GM19043 (cell line): Measurements from ENCODE around the gene SMOC1.

Experiments
- ATAC-seq: cut with Tn5 transposase; IDR thresholded peaks from one replicate; pipeline ENCODE4 v1.9.1; 2021; ENCODE audit warnings: low read depth; ENCODE audit not compliant: unreplicated experiment

The SMOC1 gene

DNA sequence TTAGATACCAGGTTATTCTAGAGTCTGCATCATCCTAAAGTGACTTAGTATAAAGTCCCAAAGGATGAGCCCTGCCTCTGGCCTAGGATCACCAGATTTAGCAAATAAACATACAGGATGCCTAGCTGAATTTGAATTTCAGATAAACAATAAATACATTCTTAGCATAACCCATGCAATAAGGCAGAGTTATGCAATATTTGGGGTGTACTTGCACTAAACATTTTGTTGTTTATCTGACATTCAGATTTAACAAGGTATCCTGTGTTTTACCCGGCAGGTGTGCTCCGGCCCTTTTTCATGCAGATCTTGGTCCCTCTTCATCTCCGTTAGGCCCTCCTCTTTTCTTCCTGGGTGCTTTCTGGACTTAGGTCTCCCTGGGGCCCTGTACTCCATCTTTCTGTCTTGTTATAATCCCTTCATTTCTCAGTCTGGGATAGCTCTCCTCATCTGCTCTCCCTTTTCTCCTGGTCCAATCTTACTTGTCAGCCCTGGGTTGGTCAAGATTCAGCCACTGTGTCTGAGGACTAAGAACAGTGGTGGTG lies 18.1 kb upstream of the SMOC1 start:
- no peak for ATAC-seq

DNA sequence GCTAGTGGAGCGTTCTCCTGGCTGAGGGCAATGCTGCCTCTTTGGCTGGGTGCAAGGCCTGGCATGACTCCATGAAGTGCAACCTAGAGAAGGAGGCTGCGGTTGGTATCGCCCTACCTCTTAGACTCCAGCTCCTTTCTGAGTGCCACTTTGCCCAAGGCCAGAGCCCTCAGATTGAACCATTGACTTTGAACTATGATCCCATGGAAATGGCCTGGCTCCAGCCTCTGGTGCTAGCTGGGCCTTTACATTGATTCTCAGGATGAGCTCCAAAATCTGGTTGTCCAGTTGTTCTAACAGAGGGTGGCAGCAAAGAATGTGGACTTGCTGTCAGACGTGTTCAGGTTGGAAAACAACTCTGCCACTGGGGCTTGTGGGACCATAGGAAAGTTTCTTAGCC lies 16.1 kb upstream of the SMOC1 start:
- no peak for ATAC-seq

DNA sequence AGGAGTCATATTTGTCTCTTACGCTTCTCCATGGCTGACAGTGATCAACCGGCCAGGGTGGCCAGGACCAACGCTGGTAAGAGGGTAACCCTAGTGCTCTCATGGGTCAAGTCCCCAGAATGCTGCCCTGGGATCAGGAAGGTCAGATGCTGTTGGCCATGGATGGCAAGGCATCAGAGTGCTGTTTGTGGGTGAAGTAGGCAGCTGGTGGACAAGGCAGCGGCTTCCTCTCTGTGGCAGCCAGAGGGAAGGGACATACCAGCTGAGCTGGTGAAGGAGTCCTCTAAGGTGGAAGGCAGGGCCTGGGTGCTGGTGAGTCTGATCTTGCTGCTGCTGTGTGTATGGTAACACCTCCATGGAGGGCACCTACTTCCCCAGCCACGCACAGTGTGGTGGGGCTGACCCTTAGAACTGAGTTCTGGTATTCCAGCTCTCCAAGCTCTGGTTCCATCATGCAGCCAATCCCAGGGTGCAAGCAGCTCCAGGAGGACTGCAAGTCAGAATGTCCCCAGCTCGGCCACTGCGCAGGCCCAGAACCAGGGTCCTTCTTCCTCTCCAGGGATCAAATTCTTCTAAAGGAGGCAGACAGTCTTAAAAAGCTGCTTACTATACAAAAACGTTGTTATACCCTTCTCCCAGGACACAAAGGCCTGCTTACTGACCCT lies 13.4 kb upstream of the SMOC1 start:
- ATAC-seq = no peak

DNA sequence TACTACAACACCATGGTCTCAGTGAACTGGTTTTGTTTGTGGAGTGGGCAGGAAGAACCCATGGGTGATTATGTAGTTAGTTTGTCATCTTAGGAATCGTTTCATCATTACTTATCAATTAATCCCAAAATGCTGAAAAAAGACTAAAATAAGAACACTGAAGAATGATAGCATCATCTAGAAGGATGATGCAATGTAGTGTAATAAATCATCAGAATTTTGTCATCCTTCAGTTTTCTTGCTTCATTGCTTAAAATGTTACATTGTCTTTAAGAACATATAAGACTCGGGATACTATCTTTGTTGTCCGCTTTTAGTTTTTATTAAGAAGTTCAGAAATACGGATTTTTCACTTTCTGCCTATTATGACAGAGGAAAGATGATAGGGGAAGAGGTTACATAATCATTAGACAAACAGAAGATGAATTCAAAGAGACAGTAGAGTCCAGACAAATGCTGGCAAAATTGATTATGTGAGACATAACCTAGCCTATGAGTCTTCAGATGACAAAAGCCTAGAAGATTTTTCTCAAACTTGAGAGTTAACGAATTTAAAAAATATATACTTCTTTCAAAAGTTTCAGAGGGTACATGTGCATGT lies 10.8 kb upstream of the SMOC1 start:
- ATAC-seq = no peak

DNA sequence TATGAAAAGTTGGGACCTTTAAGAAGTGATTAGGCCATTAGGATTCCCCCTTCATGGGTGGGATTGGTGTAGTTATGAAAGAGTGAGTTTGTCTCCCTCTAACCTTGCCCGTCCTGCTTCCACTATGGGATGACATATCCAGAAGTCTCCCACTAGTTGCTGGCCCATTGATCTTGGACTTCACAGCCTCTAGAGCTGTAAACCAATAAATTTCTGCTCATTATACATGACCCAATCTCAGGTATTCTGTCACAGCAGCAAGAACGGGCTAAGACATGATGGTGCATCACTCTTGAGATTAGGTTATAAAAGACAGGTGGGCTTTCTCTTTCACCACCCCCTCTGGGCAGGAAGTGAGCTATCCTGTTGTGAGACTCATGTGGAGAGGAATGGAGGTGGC lies 8.6 kb upstream of the SMOC1 start:
- ATAC-seq = no peak

DNA sequence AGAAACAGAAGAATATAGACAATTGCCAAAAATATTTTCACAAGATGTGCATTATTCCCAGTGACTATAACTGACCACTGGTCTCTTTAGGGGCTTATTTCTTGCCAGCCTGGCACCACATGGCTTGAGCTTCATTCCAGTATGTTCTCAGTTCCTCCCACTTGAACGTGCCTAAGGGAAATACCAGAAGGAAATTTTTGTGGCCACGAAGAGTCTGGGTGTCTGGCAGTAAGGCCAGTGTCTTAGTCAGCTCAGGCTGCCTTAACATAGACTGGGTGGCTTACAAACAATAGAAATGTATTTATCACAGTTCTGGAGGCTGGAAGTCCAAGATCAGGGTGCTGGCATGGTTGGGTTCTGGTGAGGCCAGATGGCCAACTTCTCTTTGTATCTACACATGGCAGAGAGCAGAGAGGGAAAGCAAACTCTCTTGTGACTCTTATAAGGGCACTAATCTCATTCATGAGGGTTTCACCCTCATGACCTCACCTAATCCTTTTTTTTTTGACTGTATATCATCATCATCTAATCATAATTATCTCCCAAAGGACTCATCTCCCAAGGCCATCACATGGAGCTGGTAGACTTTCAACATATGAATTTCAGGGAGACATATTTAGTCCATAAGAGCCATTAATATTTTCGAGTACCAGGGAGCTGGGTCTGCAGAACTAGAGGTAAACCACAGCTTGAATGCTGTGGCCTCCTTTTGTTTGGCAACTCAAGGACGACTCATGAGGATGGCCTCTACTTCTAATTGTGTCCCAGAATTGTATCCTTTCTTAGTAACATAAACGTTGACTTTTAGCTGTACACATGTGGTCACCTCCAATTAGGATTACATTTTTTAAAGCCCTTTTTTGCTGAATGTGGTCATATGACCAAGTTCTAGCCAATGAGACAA lies 5.1 kb upstream of the SMOC1 start:
- no peak for ATAC-seq

DNA sequence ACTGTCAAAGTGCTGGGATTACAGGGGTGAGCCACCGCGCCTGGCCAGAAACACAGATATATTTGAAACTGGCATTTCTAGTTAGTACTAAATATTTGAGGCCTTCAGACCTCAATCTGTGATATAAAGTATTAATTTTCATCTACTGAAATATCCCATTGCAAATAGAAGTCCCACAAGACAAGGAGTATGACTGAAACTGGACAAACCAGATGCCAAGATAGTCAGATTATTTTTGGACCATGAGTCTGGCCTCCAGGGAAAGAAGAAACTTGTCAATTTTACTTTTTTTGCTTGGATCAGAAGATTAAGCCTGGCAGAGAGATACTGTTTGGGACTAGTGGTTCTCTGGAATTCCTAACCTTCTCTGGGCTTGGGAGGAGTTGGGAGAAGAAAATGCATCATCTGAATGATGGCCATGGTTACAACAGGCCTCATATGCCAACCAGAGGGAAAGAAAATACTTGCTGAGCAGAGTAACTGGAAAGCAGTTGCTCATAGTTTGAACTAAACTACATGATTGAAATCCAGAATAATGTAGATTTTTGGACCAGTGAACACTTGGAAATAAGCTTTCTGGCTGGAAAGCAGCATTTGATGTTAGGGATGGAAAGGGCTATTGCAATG lies 2.9 kb upstream of the SMOC1 start:
- ATAC-seq = no peak

DNA sequence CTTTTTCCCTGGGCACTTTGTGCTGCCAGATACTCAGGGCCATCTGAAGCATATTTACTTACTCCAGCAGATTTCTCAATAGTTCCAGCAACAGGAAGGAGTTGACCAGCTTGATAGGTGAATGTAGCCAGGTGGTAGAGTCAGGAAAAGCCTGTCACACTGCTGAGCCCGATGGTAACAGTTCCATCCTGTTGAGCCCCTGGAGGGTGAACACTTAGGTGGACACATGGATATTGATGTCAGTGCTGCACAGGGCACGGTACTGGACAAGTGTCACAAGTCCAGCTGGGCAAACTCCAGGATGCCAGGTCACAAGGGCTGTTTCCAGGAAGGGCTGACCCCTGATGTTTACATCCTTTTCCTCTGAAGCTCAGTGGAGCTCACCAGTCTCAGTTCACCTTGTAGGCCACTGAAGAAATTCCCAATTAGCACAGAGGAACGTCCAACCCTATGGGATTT lies 2.3 kb upstream of the SMOC1 start:
- no peak for ATAC-seq

DNA sequence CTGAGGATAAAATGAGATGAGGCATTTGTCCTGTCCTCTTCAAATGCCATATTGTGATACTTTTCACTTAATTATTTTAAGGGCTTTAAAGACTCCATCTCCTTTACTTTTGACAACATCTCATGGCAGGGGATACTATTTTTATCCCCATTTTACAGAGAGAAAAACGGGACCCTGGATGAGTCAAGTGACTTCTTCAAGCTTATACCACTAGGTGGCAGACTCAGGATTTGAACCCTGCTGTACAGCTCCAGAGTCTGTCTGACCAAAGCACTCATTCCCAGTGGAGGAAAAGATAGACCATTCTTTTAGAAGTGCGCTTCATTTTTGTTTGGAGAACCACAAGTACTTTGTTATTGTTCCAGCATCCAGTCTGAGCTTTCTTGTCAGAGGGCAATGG lies 1.7 kb upstream of the SMOC1 start:
- ATAC-seq = no peak

DNA sequence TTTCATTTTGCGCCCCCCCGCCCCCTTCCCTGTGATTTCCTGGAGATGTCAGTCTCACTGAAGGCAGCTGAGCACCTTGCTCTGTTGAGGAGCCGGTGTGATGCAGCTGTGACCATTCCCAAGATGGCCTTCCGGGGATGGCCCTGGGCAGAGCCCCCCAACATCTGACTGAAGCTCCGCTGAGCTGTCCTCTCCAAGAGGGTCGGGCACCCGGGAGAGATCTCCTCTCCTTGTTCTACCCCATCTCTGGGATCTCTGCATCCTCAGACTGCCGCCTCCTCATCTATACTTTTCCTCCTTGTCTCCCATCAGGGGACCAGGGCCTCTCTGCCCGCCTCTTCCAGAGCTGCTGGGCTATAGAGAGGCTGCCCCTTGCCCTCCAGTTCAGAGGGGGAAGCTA lies 965 bp upstream of the SMOC1 start:
- no peak for ATAC-seq

DNA sequence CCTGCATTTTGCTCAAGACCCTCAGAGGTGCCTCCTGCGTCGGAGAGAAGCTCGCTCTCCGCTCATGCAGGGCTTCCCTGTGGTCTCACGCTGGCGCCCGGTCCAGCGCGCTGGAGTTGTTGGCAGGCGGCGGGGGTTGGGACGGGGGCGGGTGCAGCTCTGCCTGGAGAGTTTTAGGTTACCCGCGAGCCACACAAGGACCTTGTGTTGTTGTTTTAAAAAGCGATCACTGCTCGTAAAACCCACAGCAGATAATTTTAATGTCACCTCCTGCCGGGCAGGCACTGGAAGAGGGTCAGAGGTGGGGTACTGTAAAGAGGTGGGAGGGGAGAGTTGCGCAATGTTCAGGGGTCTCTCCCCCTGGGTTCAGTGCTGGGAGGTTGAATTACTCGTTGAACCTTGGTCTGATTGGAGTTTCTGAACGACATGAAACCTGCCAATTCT lies 850 bp downstream of the SMOC1 start:
- no peak for ATAC-seq

DNA sequence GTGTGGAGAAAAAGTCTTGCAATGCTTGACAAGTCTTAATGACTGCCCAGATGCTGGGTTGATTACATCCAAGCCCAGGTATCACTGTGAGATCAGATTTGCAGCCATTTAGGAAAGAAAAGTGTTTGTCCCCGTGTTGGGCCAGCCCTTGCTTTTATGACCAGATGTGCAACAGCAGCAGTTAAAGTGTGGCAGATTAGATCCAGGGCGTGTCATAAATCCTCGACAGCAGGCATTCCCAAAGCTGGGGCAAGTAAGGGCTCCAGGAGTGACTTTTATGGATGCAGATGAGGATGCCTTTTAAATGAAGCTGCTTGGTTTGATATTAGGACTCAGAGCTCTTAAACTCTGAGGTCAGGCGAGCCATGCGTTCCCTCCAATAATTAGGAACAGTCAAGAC lies 1.7 kb downstream of the SMOC1 start:
- no peak for ATAC-seq

DNA sequence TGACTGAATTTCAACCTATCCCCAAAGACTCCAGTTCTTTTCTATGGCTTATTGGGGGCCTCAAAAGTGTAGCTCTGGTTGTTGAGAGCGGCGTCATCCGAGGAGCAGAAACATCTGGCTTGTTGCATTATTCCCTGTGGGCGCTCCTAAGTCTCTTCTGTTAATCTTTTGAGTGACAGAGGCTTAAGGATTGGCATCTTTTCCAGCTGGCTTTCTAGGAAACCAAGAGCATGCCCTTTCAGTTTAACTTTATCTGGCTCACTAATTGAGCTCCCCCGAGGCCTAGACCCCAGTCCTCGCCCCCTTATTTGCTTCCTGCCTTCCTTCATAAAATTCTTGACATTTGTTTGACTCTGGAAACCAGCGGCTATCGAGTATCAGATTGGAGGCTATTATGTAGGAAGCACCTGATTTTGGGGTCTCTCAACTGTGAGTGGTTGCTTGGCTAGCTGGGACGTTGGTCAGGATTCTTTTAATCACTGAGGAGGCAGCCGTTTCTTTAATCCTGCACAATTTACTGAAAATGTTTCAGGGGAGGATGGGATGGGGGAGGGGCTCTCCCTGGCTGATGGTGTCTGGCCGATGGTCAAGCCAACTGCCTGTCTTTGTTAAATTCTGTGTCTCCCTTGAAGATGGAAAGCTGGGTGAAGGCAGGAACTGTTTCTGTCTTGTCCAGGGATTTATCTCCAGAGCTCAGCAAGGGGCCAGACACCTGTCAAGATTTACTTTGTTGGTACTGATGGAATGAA lies 3.1 kb downstream of the SMOC1 start:
- ATAC-seq = no peak

DNA sequence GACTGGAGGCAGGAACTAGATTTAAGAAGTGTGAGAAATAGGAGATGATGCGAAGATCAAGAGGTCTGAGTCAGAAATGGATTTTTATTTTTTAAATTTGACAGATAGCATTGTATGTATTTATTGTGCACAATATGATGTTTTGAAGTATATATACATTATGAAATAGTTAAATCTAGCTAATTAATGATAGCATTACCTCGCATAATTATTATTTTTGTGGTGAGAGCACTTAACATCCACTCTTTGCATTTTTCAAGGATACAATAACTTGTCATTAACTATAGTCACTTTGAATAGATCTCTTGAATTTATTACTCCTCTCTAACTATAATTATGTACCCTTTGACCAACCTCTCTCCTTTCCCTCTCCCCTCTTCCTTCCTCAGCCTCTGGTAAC lies 3.7 kb downstream of the SMOC1 start:
- ATAC-seq = no peak

DNA sequence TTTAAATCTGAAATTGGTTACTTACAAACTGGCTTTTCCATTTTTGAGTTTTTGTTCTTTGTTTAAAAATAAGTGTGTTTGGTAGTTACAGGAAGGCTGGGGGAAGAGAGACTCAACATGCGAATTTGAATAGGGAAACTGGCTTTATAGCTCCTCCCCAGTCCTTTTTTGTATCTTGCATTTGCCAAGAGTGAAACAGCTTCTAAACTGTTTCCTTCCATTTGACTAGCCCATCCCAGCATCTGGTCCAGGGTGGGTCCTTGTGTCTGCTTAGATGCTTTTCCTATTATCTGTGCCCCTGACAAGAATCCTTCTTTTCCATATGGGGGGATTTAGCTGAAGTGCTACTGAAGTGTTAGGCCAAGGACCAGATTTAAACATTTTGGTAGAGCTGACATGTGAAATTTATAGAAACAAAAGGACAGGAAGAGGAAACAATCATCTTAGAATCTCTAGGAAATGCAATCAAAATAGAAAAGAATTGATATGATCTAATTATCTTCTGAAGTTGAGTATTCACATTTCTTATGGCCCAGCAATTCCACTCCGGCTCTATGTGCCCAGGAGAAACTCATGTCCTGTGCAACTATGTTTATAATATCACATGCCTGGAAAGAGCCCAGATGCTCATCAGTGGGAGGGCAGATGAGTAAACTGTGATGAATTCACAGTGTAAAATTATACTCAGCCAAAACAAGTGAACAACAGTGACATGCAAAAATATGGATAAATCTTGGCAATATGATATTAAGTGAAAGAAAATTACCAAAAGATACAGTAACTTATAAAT lies 7.4 kb downstream of the SMOC1 start:
- ATAC-seq = no peak

DNA sequence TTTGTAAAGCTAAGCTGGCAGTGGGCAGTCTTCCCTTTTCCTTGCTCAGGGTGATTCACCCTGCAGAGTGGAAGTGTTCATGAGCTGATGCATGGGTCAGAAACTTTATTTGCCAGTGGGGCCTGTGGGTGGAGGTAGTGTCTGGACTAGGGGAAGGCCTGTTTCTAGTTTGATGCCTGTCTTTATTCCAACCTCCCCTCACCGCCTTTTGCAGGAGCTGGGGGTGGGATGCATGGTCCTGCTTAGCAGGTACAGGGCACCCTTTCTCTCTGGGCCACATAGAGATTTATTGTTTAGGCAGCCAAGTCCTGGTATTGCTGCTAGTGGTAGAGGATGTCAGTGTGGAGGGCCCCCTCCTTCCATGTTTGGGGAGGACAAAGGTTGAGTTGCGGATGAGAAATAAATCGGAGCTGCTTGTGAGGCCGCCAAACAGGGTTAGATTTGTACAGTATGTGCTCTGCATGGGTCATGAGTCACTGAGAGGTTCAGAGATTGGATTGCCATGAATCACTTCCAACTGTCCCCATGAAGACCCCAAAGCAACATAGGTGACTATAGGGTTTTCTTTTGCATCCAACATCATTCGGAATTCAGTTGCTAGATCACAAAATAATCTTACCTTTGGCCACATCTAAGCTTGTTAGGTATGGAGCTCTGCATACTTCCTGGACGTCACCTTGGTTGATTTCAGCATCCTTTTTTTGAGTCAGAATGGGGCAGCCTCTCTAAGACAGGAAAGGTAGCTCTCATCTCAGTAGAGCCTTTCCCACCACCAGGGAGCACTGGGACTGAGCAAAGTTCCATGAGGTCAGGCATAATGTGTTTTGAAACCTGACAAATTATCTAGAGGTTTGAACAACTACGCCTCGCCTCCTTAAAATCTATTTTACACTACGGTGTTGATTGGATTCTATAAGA lies 8.8 kb downstream of the SMOC1 start:
- no peak for ATAC-seq

DNA sequence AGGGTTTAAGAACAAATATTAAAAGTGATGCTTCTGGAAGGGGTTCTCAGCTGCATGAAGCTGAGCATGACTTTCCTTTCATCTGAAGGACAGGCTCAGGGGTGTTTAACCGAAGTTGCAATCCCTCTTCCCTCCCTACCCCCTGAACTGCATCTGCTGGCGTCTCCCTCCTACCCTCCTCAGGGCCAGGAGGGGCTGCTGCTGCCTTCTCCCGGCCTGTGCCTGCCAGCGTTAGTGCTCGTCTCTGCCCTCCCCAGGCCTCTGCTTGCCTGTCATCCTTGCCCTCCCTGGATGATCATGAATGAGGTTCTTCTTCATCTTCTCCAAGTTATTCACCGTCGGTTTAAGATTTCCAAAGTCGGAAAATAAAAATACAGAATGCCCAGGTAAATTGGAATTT lies 12.2 kb downstream of the SMOC1 start:
- no peak for ATAC-seq

DNA sequence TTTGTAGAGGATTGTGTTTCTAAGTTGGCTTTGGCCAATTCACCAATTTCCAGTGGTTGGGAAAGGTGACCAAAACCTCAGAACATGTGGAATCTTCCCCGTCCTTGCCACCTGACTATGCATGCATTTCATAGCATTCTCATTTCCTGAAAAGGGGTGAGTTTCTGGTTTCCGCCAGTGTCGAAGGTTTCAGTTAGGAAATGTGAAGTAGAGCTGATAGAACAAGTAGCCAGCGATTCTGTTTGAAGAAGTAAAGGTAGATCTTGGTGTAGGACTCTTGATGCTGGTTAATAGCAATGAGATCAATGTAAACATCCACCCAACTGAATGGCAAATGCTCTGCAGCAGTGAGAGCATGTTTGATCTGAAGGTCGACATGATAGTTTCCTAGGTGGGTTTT lies 15.9 kb downstream of the SMOC1 start:
- ATAC-seq = no peak
